H1 (cell line): ENCODE data around the gene SLC34A1. TPM values are rescaled to one million over a fixed set of nuclear protein-coding genes. Genes with fewer than 3 reads are reported as not detected.

Source experiments
- CTCF ChIA-PET: fragments of 300-600 bp; sonication (Branson Sonifier 250); formaldehyde crosslinking; loops from one replicate; lab custom pipeline; 2021; ENCODE audit not compliant: partially characterized antibody; lab: Charles Lee
- POLR2A ChIA-PET: fragments of 300-600 bp; sonication (Branson Sonifier 250); formaldehyde crosslinking; loops from one replicate; lab custom pipeline; 2021; ENCODE audit warnings: inconsistent platforms; ENCODE audit not compliant: partially characterized antibody; lab: Charles Lee
- DNase-seq, 2 experiments: peaks; one replicate each; pipeline versions ENCODE4 v3.0.0 to v3.0.0-alpha.2; 2010 to 2022; ENCODE audit warnings: low spot score in 2 of 2, low read depth in 1 of 2, mixed read lengths in 1 of 2
- FAIRE-seq: peaks from 2 replicates; lab custom pipeline; 2011; peaks lifted over from hg19 to GRCh38; lab: Jason Lieb, UNC
- H2AFZ ChIP-seq: 2 replicates; pipeline ENCODE4 v1.8.1; 2012; ENCODE audit warnings: low read length, inconsistent platforms
- H2AK5ac ChIP-seq: 2 replicates; pipeline ENCODE4 v1.6.1; 2013; ENCODE audit warnings: low read depth, low read length
- H2BK120ac ChIP-seq: replicated peaks from 2 replicates; pipeline ENCODE3; 2013; ENCODE audit warnings: low read depth, low read length, inconsistent platforms
- H2BK12ac ChIP-seq: 2 replicates; pipeline ENCODE4 v1.6.1; 2013; ENCODE audit warnings: low read depth, low read length
- H2BK15ac ChIP-seq: 2 replicates; pipeline ENCODE4 v1.6.1; 2013; ENCODE audit warnings: low read length
- H2BK20ac ChIP-seq: 2 replicates; pipeline ENCODE4 v1.6.1; 2013; ENCODE audit warnings: low read length
- H2BK5ac ChIP-seq: 2 replicates; pipeline ENCODE4 v1.6.1; 2013; ENCODE audit warnings: low read depth, low read length
- H3K14ac ChIP-seq: 2 replicates; pipeline ENCODE4 v1.6.1; 2013; ENCODE audit warnings: inconsistent platforms; ENCODE audit not compliant: insufficient read length
- H3K18ac ChIP-seq: 2 replicates; pipeline ENCODE4 v1.6.1; 2013; ENCODE audit warnings: low read length; ENCODE audit errors: extremely low read depth
- H3K23ac ChIP-seq: 2 replicates; pipeline ENCODE4 v1.6.1; 2013; ENCODE audit warnings: inconsistent platforms; ENCODE audit not compliant: insufficient read length
- H3K23me2 ChIP-seq: 2 replicates; pipeline ENCODE4 v1.6.1; 2013; ENCODE audit warnings: low read depth, low read length
- H3K27ac ChIP-seq: 2 replicates; pipeline ENCODE4 v1.6.1; 2011; ENCODE audit warnings: low read depth, low read length, inconsistent platforms
- H3K27me3 ChIP-seq, 4 experiments: replicated peaks in 1 of 4; 1 replicate in 1 of 4; 2 replicates in 3 of 4; pipeline versions ENCODE4 v1.6.1 to v1.8.1; 2011 to 2013; ENCODE audit warnings: low read length in 3 of 4, mild to moderate bottlenecking in 3 of 4, inconsistent platforms in 2 of 4, mixed read lengths in 2 of 4, moderate library complexity in 1 of 4; ENCODE audit not compliant: control insufficient read depth in 3 of 4, insufficient read depth in 3 of 4; ENCODE audit errors: extremely low read depth in 1 of 4
- H3K36me3 ChIP-seq, 4 experiments: 2 replicates each; pipeline versions ENCODE4 v1.6.1 to v1.8.1; 2011 to 2013; ENCODE audit warnings: mild to moderate bottlenecking in 4 of 4, low read length in 3 of 4, moderate library complexity in 2 of 4, control low read depth in 1 of 4, inconsistent platforms in 1 of 4; ENCODE audit not compliant: insufficient read depth in 4 of 4, control insufficient read depth in 2 of 4
- H3K4ac ChIP-seq: replicated peaks from 2 replicates; pipeline ENCODE3; 2013; ENCODE audit warnings: low read length, low read depth, mixed read lengths, inconsistent platforms; ENCODE audit not compliant: insufficient read length
- H3K4me1 ChIP-seq, 4 experiments: replicated peaks in 1 of 4; 1 replicate in 1 of 4; 2 replicates in 3 of 4; pipeline versions ENCODE4 v1.6.1 to v1.8.1; 2011 to 2013; ENCODE audit warnings: low read length in 3 of 4, inconsistent platforms in 2 of 4, mixed read lengths in 1 of 4; ENCODE audit not compliant: insufficient read depth in 4 of 4, control insufficient read depth in 3 of 4
- H3K4me2 ChIP-seq, 2 experiments: 2 replicates each; pipeline versions ENCODE4 v1.6.1 to v1.8.1; 2011 to 2013; ENCODE audit warnings: low read depth in 2 of 2, low read length in 2 of 2, control low read depth in 1 of 2, inconsistent platforms in 1 of 2, mild to moderate bottlenecking in 1 of 2; ENCODE audit not compliant: insufficient read depth in 1 of 2
- H3K4me3 ChIP-seq, 4 experiments: fragments of 200-600, 300-600 bp in 1 of 4; sonication (generic), shearing (Covaris generic), sonication (Bioruptor Twin) in 1 of 4; 2 replicates each; pipeline versions ENCODE4 v1.5.1 to v1.8.1; 2011 to 2016; ENCODE audit warnings: low read length in 4 of 4, low read depth in 3 of 4, control low read depth in 2 of 4, inconsistent platforms in 2 of 4, mild to moderate bottlenecking in 2 of 4, mixed read lengths in 1 of 4, moderate library complexity in 1 of 4; ENCODE audit not compliant: insufficient read depth in 2 of 4; ENCODE audit errors: extremely low read depth in 1 of 4
- H3K56ac ChIP-seq: replicated peaks from 2 replicates; pipeline ENCODE3; 2013; ENCODE audit warnings: low read depth, mild to moderate bottlenecking, mixed read lengths, low read length, inconsistent platforms; ENCODE audit not compliant: insufficient read length
- H3K79me1 ChIP-seq: 2 replicates; pipeline ENCODE4 v1.6.1; 2013; ENCODE audit warnings: low read depth, low read length, control low read depth
- H3K79me2 ChIP-seq, 2 experiments: 2 replicates each; pipeline versions ENCODE4 v1.6.1 to v1.8.1; 2012 to 2013; ENCODE audit warnings: low read length in 2 of 2, mild to moderate bottlenecking in 2 of 2, inconsistent platforms in 1 of 2; ENCODE audit not compliant: insufficient read depth in 2 of 2, control insufficient read depth in 1 of 2
- H3K9ac ChIP-seq, 4 experiments: replicated peaks in 1 of 4; 1 replicate in 1 of 4; 2 replicates in 3 of 4; pipeline versions ENCODE4 v1.6.1 to v1.8.1; 2011 to 2013; ENCODE audit warnings: low read depth in 3 of 4, low read length in 3 of 4, control low read depth in 2 of 4, mild to moderate bottlenecking in 2 of 4, moderate library complexity in 2 of 4, inconsistent platforms in 1 of 4; ENCODE audit errors: extremely low read depth in 1 of 4
- H3K9me3 ChIP-seq, 2 experiments: 2 replicates each; pipeline versions ENCODE4 v1.6.1 to v1.8.1; 2012 to 2013; ENCODE audit warnings: mild to moderate bottlenecking in 2 of 2, moderate library complexity in 2 of 2, control low read depth in 1 of 2, inconsistent platforms in 1 of 2, low read depth in 1 of 2, low read length in 1 of 2, mixed read lengths in 1 of 2; ENCODE audit not compliant: insufficient read depth in 2 of 2
- H4K20me1 ChIP-seq, 2 experiments: replicated peaks in 1 of 2; 2 replicates each; pipeline versions ENCODE3 to v1.8.1; 2011 to 2013; ENCODE audit warnings: inconsistent platforms in 2 of 2, low read length in 2 of 2, mild to moderate bottlenecking in 1 of 2; ENCODE audit not compliant: insufficient read depth in 2 of 2, control insufficient read depth in 1 of 2
- H4K5ac ChIP-seq: 2 replicates; pipeline ENCODE4 v1.6.1; 2013; ENCODE audit warnings: low read length, low read depth, mixed read lengths, inconsistent platforms; ENCODE audit not compliant: insufficient read length
- H4K8ac ChIP-seq: 2 replicates; pipeline ENCODE4 v1.8.0; 2013; ENCODE audit warnings: mild to moderate bottlenecking, moderate library complexity, low read length, inconsistent platforms; ENCODE audit not compliant: insufficient read depth; ENCODE audit errors: extremely low read depth
- H4K91ac ChIP-seq: replicated peaks from 2 replicates; pipeline ENCODE3; 2013; ENCODE audit warnings: low read length, mixed read lengths, inconsistent platforms; ENCODE audit not compliant: insufficient read length
- BRCA1 ChIP-seq: IDR thresholded peaks from 2 replicates; pipeline ENCODE4 v1.6.1; 2012; ENCODE audit warnings: low read depth, low read length, improper control_type of control experiment
- CTCF ChIP-seq, 3 experiments: IDR thresholded peaks; 1 replicate in 2 of 3; 2 replicates in 1 of 3; pipeline versions ENCODE4 v1.5.1 to v1.6.1; 2011; ENCODE audit warnings: low read length in 3 of 3, mild to moderate bottlenecking in 3 of 3, inconsistent platforms in 2 of 3, low read depth in 1 of 3, moderate library complexity in 1 of 3; ENCODE audit not compliant: insufficient read depth in 1 of 3; ENCODE audit errors: control extremely low read depth in 1 of 3
- FOSL1 ChIP-seq: IDR thresholded peaks from 2 replicates; pipeline ENCODE4 v1.6.1; 2011; ENCODE audit warnings: mild to moderate bottlenecking, low read depth, low read length, moderate library complexity; ENCODE audit not compliant: insufficient read depth
- MAX ChIP-seq: IDR thresholded peaks from 2 replicates; pipeline ENCODE4 v1.6.1; 2012; ENCODE audit warnings: inconsistent platforms
- PHF8 ChIP-seq: fragments of 200-600 bp; sonication (generic); conservative IDR thresholded peaks from 2 replicates; pipeline ENCODE4 v1.7.1; 2012; ENCODE audit warnings: low read depth, mild to moderate bottlenecking, inconsistent platforms, low read length, moderate library complexity
- POLR2A ChIP-seq, 2 experiments: IDR thresholded peaks; 1 replicate in 1 of 2; 2 replicates in 1 of 2; pipeline ENCODE4 v1.6.1; 2011; ENCODE audit warnings: low read depth in 2 of 2, low read length in 2 of 2, mild to moderate bottlenecking in 2 of 2; ENCODE audit errors: control extremely low read depth in 1 of 2
- RBBP5 ChIP-seq: IDR thresholded peaks from 2 replicates; pipeline ENCODE4 v1.7.1; 2012; ENCODE audit warnings: low read depth, mild to moderate bottlenecking, inconsistent platforms, low read length, moderate library complexity, borderline replicate concordance
- SP1 ChIP-seq: IDR thresholded peaks from 2 replicates; pipeline ENCODE4 v1.6.1; 2011; ENCODE audit warnings: low read depth, low read length
- SP4 ChIP-seq: IDR thresholded peaks from 2 replicates; pipeline ENCODE4 v1.6.1; 2012; ENCODE audit warnings: low read length, inconsistent platforms
- USF2 ChIP-seq: IDR thresholded peaks from 2 replicates; pipeline ENCODE4 v1.6.1; 2011; ENCODE audit warnings: low read length, improper control_type of control experiment
- WGBS, 2 experiments: shearing (Covaris generic) in 1 of 2; methylation state at CpG; one replicate each; pipeline versions ENCODE4 v1.1.6 to v1.1.7; 2013 to 2015; ENCODE audit warnings: low lambda C conversion rate in 2 of 2, mixed read lengths in 2 of 2, inconsistent platforms in 1 of 2, low coverage in 1 of 2, missing lambda C conversion rate in 1 of 2; ENCODE audit not compliant: insufficient replicate concordance in 2 of 2, insufficient coverage in 1 of 2, insufficient read length in 1 of 2; ENCODE audit errors: extremely low coverage in 1 of 2, missing lambda C conversion rate in 1 of 2; 5-methylcytosine and 5-hydroxymethylcytosine counted together
- polyA plus RNA-seq, 7 experiments: library from polyadenylated mRNA; depleted of rRNA in 3 of 7; stranded (reverse) in 5 of 7; unstranded in 2 of 7; fragments of >200 nt in 5 of 7; fragments of 200-250 nt in 2 of 7; gene quantifications; 1 replicate in 5 of 7; 2 replicates in 1 of 7; 4 replicates in 1 of 7; pipeline versions ENCODE4 v1.2.1 to v1.2.3, GENCODE V29; 2011 to 2013; ENCODE audit warnings: missing spikeins in 2 of 7, mixed read lengths in 2 of 7
- total RNA-seq: library from RNA; stranded (reverse); fragmentation: NEBNext Ultra II Directional; extraction: Animal tissue kit (Norgen Biotek cat#: 25700); gene quantifications from 2 replicates; pipeline ENCODE4 v1.2.1, GENCODE V29; 2021

SLC34A1 gene
- total and polyA plus RNA-seq, 2 of the 8 experiments (the other 6 are each of a cell fraction or from before 2014, with no cell fraction given), result not detected

GRCh38 chr5:177353093-177353492 lies 31.1 kb upstream of the SLC34A1 start:
- Histone ChIP-seq H3K18ac (no peak overlapping the region), H3K23me2 (peaks cover 8% of the 10 kb centered on the region), H3K36me3 (peaks cover 0 to 2% (median 0%) of the 10 kb centered on the region in 4 experiments; a peak in 3 of 8 replicates), H3K23ac (no peak overlapping the region), H4K8ac (no peak overlapping the region), H4K91ac (no peak overlapping the region), H3K4ac (no peak overlapping the region), H2BK12ac (no peak overlapping the region), H2BK20ac (no peak overlapping the region), H2BK120ac (no peak overlapping the region), H4K20me1 (peaks cover 3 to 5% of the 10 kb centered on the region in 2 experiments), H4K5ac (no peak overlapping the region), H2BK5ac (no peak overlapping the region), H3K14ac (no peak overlapping the region), H3K56ac (no peak overlapping the region), H3K27me3 (peaks cover 0 to 5% (median 0%) of the 10 kb centered on the region in 4 experiments; a peak in 2 of 7 replicates), H3K27ac (no peak overlapping the region), H2AFZ (no peak overlapping the region), H3K4me2 (no peak overlapping the region), H2BK15ac (no peak overlapping the region), H3K4me3 (no peak overlapping the region), H3K79me1 (peaks cover 12% of the 10 kb centered on the region; the same call in 1 of the 2 replicates), H3K79me2 (peaks cover 12 to 30% of the 10 kb centered on the region in 2 experiments), H3K9ac (no peak overlapping the region), H3K4me1 (peaks cover 0 to 13% (median 4%) of the 10 kb centered on the region in 4 experiments; a peak in 4 of 7 replicates), H3K9me3 (no peaks in the 10 kb centered on the region), H2AK5ac (no peak overlapping the region)
- no peak for DNase-seq
- whole genome bisulfite sequencing, 2 experiments, result 89% methylated on average over 1 of the region's 5 CpGs; no CpG with 5 or more reads in 1 of the 2 experiments
- POLR2A ChIA-PET, result interaction anchor here (1.7 to 8.1 kb wide), 5 partner anchors 8 to 41 kb away, joined by 7 to 66 read pairs (median 18); no protein-coding TSS in a partner anchor
- CTCF ChIA-PET, result interaction anchor here (1.2 to 11.2 kb wide), 5 partner anchors 8 to 35 kb away, joined by 4 to 142 read pairs (median 20); no protein-coding TSS in a partner anchor
- no peak for FAIRE-seq
- no peak for TF ChIP-seq BRCA1
- TF ChIP-seq MAX, result no peak
- no peak for TF ChIP-seq SP1
- TF ChIP-seq POLR2A (IDR thresholded peaks at IDR 0.05; ENCODE audit: control extremely low read depth in 1 of 2, low read depth in 2 of 2, low read length in 2 of 2), result no peak
- no peak for TF ChIP-seq USF2
- no peak for TF ChIP-seq CTCF (IDR thresholded peaks at IDR 0.05; ENCODE audit: control extremely low read depth in 1 of 3, insufficient read depth in 1 of 3, low read depth in 1 of 3, low read length in 3 of 3)
- TF ChIP-seq RBBP5, result no peak
- TF ChIP-seq PHF8, result no peak
- no peak for TF ChIP-seq SP4
- TF ChIP-seq FOSL1, result no peak
